HG02623 (cell line): ENCODE measurements around the gene C11orf16.
A peak's percentile ranks its signal among the peaks of the same experiment; 100 is the strongest.
"Not testable (repeated sequence)": the region's sequence is repeated elsewhere in the genome, so short reads cannot be mapped to it uniquely, and the experiment has no call there.

ENCODE experiments used
- ATAC-seq: cut with Tn5 transposase; IDR thresholded peaks from one replicate; pipeline ENCODE4 v1.9.1; 2021; ENCODE audit warnings: moderate library complexity; ENCODE audit not compliant: unreplicated experiment

Gene C11orf16, protein sequence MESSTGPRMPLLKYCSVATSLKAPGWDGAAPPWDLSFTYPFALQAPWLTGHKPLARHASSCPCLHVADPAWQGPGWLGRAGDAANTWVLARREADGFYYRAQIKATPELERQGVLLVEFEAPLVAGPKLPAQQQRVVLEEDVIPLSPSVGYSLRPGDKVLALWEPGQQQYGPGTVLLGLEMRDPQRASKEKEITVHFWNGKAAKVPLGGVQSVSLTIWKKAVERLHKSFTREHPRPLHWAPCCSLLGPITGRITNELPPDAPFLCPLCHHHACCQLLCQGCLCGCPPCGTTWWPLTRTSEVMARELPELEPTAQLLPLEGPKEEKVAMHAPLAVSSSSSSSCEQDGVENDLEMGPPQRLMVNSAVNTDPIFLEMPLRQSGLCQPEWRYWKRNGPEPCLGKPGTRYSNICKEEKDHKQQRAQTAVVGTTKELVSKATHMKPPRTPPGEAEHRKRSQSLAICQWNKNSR

GRCh38 chr11:8932564-8933180 is at the start of gene C11orf16:
Gene C11orf16 (minus strand): TSS chr11:8932947. CDS start chr11:8932308, 639 bp downstream.
- no peak for ATAC-seq

DNA sequence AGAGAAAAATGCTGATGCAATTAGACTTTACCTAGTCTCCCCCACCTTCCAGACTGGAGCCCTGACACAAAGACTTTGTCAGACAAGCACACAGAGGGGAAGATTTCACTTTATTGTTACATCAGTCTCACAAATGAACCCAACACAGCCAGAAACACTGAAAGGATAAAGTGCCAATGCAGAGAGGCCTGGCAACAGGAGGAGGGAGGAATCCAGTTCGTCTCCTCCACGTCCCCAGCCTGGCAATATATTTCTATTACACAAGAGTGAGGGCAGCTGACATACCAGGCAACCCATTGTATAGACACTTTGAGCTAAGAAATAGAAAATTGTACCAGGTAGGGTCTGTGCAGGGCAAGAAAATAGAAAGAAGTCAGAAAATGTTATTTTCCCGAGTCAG is 47.7 kb upstream of the C11orf16 start:
- ATAC-seq = no peak

GRCh38 chr11:8979365-8979764 is 46.6 kb upstream of the C11orf16 start:
- ATAC-seq = not testable (repeated sequence)

DNA sequence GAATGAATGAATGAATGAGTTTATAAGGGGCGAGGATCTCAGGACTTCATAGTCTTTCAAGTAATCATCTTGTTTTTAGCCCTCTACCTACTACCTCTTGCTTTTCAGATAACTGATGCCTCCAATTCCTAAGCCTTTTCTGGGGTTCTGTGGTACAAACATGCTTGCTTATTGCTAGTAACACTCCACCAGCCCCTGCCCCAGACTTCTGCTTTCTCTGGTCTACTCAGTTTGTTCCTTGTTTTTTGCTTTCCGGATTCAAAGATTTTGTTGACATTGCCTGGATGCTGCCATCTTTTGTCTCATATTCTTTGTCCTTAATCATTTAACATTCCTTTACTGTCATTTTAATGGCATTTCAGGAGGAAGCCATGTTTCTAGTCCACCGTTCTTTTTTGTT is 40.4 kb upstream of the C11orf16 start:
- ATAC-seq = no peak

DNA sequence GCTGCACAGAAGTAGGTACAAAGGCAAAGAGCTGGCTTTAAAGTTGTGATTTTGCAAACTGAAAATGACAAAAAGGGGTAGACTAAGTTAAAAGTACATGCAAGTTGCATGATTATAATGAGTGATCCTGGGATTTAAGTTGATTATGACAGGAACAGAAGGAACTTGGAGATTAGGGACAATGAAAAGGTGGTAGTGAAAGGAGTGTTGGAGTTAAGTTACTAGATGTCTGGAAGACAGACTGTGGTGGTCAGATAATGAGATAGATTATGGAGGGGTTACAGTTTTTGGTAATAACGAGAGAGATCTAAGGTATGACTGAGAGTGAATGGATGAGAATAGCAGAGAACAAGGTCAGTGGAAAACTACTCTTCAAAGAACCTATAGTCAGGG is 39.2 kb upstream of the C11orf16 start:
- ATAC-seq = no peak

DNA sequence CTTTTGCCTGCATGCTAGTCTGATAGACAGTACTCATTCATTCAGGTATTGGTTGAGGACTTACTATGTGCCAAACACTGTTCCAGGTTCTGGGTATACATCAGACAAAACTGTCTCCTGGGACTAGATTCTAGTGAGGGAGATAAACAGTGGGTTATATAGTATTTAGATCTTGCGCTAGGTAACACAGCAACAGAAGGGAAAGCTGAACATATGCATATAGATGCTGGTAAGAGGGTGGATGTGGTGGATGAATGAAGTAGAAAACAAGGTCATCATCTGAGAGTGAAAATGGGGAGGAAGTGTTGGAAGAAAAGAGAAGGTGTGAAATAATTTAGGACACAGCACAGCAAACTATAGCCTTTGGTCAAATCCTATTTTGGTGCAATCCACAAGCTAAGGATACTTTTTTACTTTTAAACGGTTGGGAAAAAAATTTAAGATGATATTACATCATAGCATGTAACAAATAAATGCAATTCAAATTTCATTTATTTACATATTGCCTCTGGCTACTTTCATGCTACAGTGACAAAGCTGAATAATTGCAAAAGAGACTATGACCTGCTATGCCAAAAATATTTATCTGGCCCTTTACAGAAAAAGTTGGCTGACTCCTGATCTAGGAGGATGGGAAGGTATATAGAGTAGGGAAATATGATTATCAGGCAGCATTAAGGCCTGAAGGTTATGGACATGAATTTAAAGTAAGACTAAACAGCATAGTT is 38.6 kb upstream of the C11orf16 start:
- ATAC-seq = no peak

GRCh38 chr11:8967184-8967583 is 34.4 kb upstream of the C11orf16 start:
- no peak for ATAC-seq

GRCh38 chr11:8964324-8965320 is 31.9 kb upstream of the C11orf16 start, which contains the start of gene TMEM9B:
Gene TMEM9B (minus strand): TSS chr11:8964442. CDS start chr11:8964313, 129 bp downstream.
- ATAC-seq = peak; percentile 82

- peak; percentile 62 for ATAC-seq
Measured at GRCh38 chr11:8963569-8964323, 31.0 kb upstream of the C11orf16 start.

DNA sequence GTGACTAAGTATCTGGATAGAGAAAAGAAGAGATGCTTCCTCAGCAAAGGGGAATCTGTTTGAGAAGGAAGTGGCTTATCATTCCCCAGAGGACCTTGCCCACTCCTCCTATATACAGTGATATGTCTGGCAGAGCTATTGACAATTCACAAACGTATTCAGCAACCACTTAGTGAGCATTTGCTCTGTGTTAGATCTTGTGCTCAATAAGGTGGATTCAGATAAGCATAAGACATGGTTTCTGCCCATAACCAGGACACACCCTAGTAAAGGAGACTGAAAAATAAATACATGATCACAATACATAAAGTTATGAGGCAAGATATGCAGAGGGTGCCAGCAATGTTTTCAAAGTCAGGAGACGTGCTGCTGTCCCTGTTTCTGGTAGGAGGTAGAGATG is 30.1 kb upstream of the C11orf16 start:
- no peak for ATAC-seq

GRCh38 chr11:8961401-8961800 is 28.7 kb upstream of the C11orf16 start:
- ATAC-seq = no peak

DNA sequence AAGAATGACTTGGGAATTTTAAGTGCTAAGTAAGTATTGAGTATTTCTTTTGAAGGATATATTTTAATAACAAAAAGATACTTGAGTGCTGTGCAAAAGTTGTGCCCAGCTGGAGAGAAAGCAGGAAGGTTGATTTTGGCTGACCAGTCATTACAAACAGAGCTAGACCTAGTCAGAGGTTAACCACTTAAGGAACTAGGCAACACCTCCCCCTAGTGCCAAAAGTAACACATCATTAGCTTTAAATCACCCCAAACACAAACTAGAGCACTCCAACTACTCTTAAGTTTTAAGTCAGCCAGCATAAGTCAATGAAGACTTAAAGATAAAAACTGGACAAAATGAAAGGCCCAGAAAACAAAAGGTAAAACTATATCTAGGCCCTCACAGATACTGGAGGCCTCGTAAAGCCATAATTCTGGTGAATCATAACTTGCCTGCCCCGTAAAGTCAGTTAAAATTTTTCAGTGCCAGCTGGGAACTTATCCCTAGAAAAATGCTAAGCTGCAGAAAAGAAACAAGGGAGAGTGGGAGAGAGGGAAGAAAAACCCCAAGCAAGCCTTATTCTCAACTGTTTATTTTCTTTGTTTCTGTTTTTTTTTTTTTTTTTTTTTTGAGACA is 26.9 kb upstream of the C11orf16 start:
- ATAC-seq = peak; percentile 28

DNA sequence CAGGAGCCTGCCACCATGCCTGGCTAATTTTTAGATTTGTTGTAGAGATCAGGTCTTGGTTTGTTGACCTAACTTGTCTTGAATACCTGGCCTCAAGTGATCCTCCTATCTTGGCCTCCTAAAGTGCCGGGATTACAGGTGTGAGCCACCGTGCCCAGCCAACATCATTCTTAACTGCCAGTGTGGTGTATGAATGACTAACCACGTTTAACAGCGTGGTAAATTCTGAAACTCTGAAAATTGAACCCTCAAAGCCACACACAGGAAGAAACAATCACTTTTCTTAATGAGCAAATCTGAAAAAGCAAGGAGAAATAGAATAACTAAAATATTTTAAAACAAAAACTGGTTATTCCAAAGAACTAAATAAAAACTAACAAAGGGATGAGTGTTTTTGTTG is 24.1 kb upstream of the C11orf16 start:
- ATAC-seq = no peak

DNA sequence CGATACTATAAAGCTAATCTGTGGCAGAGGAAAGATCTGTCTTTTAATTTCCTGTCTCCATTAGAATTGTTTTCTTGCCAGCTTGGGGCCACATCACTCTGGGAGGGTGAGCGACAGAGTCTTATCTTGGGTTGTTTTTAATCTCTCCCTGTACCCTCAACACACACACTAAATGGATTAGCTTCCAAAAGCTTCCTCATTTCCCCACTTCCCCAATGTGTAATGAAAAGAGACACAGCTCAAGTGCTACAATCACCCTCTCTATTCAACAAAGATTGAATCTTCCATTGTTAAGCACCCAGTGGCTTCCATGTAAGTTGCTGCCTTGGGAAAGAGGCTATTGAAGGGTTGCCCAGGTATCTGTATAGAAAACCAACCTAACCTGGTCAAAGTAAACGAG is 16.1 kb upstream of the C11orf16 start:
- no peak for ATAC-seq

DNA sequence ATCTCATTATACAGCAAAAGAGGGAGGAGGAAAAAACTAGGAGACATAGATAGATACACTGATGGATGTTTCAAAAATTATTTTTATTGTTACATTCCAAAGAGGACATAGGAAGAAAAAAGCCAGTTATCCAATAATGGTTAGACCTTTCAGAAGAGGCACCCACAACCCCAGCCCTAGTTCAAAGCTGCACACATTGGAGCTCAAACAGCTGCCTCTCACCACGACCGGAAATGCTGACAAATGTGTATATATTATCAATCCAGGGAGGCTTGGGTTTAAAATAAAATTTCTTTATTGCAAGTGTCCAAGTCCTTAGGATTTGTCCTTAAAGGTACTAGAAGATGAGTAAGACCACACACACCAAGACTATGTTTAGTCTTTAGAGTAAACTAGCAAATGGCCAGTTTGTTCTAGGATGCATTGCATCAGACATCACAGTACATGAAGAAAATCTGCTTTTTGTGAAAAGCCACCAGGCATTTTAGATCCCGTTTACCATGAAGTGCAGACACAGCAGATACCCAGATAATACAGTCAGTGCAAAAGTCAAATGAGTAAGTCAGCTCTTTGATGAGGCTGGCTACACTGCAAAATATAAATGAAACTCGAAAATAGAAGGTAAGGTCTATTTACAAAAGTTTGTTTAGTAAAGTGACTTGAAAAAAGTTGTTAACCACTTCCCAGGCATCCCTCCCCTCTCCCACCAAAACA is 14.6 kb upstream of the C11orf16 start:
- no peak for ATAC-seq

DNA sequence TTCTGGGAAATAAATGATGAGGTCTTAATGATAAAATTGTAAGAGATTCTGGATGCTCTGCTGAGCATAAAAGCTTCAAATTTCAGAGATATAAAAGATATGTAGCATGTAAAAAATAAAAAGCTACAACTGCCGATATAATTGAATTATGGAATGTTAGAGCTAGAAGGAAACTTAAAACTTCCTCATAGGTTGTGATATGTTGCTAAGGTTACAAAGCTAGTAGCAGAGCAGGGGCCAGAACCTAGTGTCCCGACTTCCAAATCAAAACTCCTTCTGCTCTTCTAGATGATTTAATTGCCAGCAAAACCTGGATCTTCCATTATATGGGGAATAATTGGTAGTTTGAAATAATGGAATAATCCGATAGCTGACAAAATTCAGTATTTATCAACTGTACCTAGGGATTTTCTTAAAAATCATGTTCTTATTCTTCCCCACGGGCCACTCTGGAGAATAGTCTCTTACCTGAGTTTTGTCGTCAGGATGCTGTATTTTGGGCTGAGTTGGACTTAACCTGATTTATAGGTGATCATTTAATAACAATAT is 9.8 kb upstream of the C11orf16 start, which contains the start of gene ASCL3:
ASCL3 (minus strand) TSS at position 499 of the 549 bp plus-strand sequence. CDS start 4,855 bp downstream, outside the sequence.
- no peak for ATAC-seq

DNA sequence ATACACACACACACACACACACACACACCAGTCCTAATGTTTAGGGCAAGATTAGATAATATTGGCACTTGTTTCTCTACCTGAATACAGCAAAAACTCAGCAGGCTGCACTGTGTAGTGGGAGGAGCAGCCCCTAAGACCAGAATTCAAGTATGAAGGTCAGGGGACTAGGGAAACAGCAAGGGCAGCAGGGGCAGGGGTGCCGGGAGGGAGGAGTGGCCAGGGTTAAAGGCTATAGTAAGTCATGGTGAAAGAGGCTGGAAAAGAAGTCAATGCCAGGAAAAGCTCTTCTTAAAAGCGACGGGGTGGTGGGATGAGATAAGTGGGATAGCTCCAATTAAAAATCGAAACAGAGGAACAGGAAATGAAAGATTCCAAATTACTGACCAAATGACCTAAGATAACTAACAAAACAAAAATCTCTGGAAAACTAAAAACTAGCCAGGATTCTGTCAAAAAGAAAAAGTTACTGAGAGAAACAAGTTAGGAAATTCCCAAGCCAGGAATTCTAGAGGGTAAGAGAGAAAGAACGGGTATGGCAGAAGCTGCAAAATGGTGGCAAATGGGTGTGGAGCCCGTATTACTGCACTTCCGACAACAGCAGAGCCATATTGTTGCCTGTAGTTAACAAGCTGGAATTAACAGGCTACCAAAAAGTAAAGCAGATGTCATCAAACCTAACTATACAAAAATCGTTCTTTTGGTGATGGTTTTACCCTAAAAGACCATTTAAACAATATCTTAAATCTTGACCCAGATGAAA is 8.8 kb upstream of the C11orf16 start:
- no peak for ATAC-seq
